Endodermal cell (in vitro differentiated cells): ENCODE data around the gene ECHS1. TPM values are rescaled to one million over a fixed set of nuclear protein-coding genes. Genes with fewer than 3 reads are reported as not detected.

Experiments used
- DNase-seq: peaks from one replicate; pipeline ENCODE4 v3.0.0-alpha.2; 2017
- H3K27ac ChIP-seq: 2 replicates; pipeline ENCODE4 v1.5.1; 2013; ENCODE audit warnings: mild to moderate bottlenecking, low read depth, low read length, moderate library complexity
- H3K27me3 ChIP-seq: 2 replicates; pipeline ENCODE4 v1.6.1; 2013; ENCODE audit warnings: mild to moderate bottlenecking, low read length, moderate library complexity; ENCODE audit not compliant: insufficient read depth, control insufficient read depth, poor library complexity, severe bottlenecking
- H3K36me3 ChIP-seq: 2 replicates; pipeline ENCODE4 v1.7.0; 2013; ENCODE audit warnings: mild to moderate bottlenecking, low read length, moderate library complexity; ENCODE audit not compliant: control insufficient read depth, insufficient read depth
- H3K4me1 ChIP-seq: one replicate; pipeline ENCODE4 v1.7.0; 2013; ENCODE audit warnings: low read length; ENCODE audit not compliant: control insufficient read depth, insufficient read depth
- H3K4me3 ChIP-seq: 2 replicates; pipeline ENCODE4 v1.5.1; 2013; ENCODE audit warnings: mild to moderate bottlenecking, low read length, moderate library complexity
- H3K9ac ChIP-seq: 2 replicates; pipeline ENCODE4 v1.6.1; 2013; ENCODE audit warnings: mild to moderate bottlenecking, low read length, moderate library complexity; ENCODE audit not compliant: poor library complexity, severe bottlenecking; ENCODE audit errors: extremely low read depth
- H3K9me3 ChIP-seq: 2 replicates; pipeline ENCODE4 v1.6.1; 2013; ENCODE audit warnings: mild to moderate bottlenecking, low read length, moderate library complexity; ENCODE audit not compliant: control insufficient read depth
- H3K27ac Mint-ChIP-seq: 2 replicates; pipeline ENCODE4 v1.8.0; 2020; ENCODE audit warnings: mixed read lengths
- H3K27me3 Mint-ChIP-seq: 2 replicates; pipeline ENCODE4 v1.8.0; 2021; ENCODE audit warnings: mild to moderate bottlenecking, mixed read lengths; ENCODE audit not compliant: insufficient read depth
- H3K36me3 Mint-ChIP-seq: 2 replicates; pipeline ENCODE4 v1.8.0; 2020; ENCODE audit warnings: low read depth, mixed read lengths
- H3K4me1 Mint-ChIP-seq: 2 replicates; pipeline ENCODE4 v1.8.0; 2020; ENCODE audit warnings: mixed read lengths
- H3K4me3 Mint-ChIP-seq: 2 replicates; pipeline ENCODE4 v1.8.0; 2020; ENCODE audit warnings: mild to moderate bottlenecking, moderate library complexity, mixed read lengths
- H3K9me3 Mint-ChIP-seq: 2 replicates; pipeline ENCODE4 v1.8.0; 2020; ENCODE audit warnings: mild to moderate bottlenecking, mixed read lengths
- WGBS, 2 experiments: methylation state at CpG; one replicate each; pipeline versions ENCODE4 v1.1.5 to v1.1.7; 2013; ENCODE audit warnings: missing lambda C conversion rate in 2 of 2, mixed read lengths in 1 of 2; ENCODE audit not compliant: insufficient coverage in 1 of 2, insufficient read length in 1 of 2; 5-methylcytosine and 5-hydroxymethylcytosine counted together
- total RNA-seq, 2 donors: library from RNA; stranded (reverse); fragmentation: NEBNext Ultra II Directional in 1 of 2; extraction: Animal tissue kit (Norgen Biotek cat#: 25700) in 1 of 2; gene quantifications; 2 replicates in 1 of 2; 3 replicates in 1 of 2; pipeline ENCODE4 v1.2.1, GENCODE V29; 2021
- TF ChIP-seq, protein P1 (sequence below): fragments of 200-600 bp; sonication (generic); conservative IDR thresholded peaks from 2 replicates; pipeline ENCODE4 v1.5.0; 2021; ENCODE audit warnings: antibody characterized with exemption, mild to moderate bottlenecking

Gene ECHS1
- total RNA-seq, 2 donors from 2014 or later: 92.3 to 102 TPM

DNA sequence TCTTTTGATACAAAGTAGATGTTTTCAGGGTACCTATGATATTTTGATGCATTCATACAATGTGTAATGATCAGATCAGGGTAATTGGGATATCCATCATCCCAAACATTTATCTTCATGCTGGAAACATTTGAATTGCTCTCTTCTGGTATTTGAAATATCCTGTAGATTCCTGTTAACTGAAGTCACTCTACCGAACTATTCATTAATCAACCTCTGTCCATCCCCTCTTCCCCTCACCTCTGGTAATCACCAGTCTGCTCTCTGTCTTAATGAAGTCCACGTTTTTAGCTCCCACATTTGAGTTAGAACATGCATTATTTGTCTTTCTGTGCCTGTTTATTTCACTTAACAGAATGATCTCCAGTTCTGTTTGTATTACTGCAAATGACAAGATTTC, 32.1 kb upstream of the ECHS1 start:
- no peak overlapping the region for H3K4me3 Mint-ChIP-seq
- H3K27ac ChIP-seq: no peak overlapping the region

DNA sequence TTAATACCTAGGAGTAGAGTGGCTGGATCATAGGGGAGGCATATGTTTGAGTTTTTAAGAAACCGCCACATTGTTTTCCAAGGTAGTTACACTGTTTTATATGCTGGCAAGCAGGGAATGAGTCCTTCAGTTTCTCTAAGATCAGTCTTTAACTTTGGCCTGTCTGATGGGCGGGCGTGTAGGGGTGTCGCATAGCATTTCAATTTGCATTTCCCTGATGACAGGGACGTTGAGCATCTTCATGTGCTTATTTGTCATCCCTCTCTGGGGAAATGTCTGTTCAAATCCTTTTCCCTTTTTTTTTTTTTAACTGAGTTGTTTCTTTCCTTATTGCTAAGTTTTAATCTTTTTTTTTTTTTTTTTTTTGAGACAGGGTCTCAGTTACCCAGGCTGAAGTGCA, 30.6 kb upstream of the ECHS1 start:
- peaks cover 13% of the 10 kb centered on the region for H3K9me3 Mint-ChIP-seq
- H3K27ac ChIP-seq: no peak overlapping the region

More for the DNA sequence above, 32.1 kb upstream of the ECHS1 start:
- Mint-ChIP-seq H3K4me1 (no peaks in the 10 kb centered on the region), H3K27me3 (no peaks in the 10 kb centered on the region), H3K27ac (no peak overlapping the region), H3K9me3 (peaks cover 24% of the 10 kb centered on the region), H3K36me3 (peaks cover 84% of the 10 kb centered on the region)
- Histone ChIP-seq H3K27me3 (no peaks in the 10 kb centered on the region), H3K36me3 (peaks cover 83% of the 10 kb centered on the region), H3K4me1 (no peaks in the 10 kb centered on the region), H3K9me3 (peaks cover 26% of the 10 kb centered on the region), H3K9ac (no peak overlapping the region), H3K4me3 (no peak overlapping the region)
- DNase-seq: no peak
- 91 to 93% methylated on average over 2 of the region's 2 CpGs for WGBS, 2 experiments
- TF ChIP-seq, protein P1, sequence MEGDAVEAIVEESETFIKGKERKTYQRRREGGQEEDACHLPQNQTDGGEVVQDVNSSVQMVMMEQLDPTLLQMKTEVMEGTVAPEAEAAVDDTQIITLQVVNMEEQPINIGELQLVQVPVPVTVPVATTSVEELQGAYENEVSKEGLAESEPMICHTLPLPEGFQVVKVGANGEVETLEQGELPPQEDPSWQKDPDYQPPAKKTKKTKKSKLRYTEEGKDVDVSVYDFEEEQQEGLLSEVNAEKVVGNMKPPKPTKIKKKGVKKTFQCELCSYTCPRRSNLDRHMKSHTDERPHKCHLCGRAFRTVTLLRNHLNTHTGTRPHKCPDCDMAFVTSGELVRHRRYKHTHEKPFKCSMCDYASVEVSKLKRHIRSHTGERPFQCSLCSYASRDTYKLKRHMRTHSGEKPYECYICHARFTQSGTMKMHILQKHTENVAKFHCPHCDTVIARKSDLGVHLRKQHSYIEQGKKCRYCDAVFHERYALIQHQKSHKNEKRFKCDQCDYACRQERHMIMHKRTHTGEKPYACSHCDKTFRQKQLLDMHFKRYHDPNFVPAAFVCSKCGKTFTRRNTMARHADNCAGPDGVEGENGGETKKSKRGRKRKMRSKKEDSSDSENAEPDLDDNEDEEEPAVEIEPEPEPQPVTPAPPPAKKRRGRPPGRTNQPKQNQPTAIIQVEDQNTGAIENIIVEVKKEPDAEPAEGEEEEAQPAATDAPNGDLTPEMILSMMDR: no peak

DNA sequence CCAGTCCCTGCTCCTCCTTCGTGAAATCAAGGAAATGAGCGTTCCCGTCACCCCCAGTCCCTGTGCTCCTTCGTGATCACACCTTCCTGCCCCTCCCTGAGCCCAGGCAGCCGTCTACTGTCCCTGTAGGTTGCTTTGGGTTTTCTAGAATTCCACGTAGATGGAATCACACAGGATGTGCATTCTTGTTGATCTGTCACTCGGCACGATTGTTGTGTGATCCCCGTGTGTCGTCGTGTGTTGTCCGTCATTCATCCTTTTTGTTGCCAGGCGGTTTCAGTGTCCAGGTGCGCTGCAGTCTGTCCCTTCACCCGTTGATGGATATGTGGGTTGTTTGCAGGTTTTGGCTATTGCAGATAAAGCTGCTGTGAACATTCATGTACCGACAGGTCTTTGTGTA, 30.2 kb upstream of the ECHS1 start:
- H3K9me3 Mint-ChIP-seq: peaks cover 8% of the 10 kb centered on the region
- Histone ChIP-seq H3K36me3 (peaks cover 82% of the 10 kb centered on the region), H3K4me1 (no peaks in the 10 kb centered on the region), H3K4me3 (no peak overlapping the region), H3K27ac (no peak overlapping the region), H3K9me3 (peaks cover 7% of the 10 kb centered on the region), H3K9ac (no peak overlapping the region), H3K27me3 (no peaks in the 10 kb centered on the region)
- TF ChIP-seq, protein P1: no peak
- H3K27ac Mint-ChIP-seq: no peak overlapping the region
- H3K36me3 Mint-ChIP-seq: peaks cover 82% of the 10 kb centered on the region
- no peaks in the 10 kb centered on the region for H3K27me3 Mint-ChIP-seq
- 88 to 100% methylated on average over 8 to 16 of the region's 16 CpGs for WGBS, 2 experiments
- no peaks in the 10 kb centered on the region for H3K4me1 Mint-ChIP-seq
- DNase-seq: no peak
- H3K4me3 Mint-ChIP-seq: no peak overlapping the region

More for the DNA sequence above, 30.6 kb upstream of the ECHS1 start:
- Histone ChIP-seq H3K27me3 (no peaks in the 10 kb centered on the region), H3K9me3 (peaks cover 11% of the 10 kb centered on the region), H3K9ac (no peak overlapping the region), H3K36me3 (peaks cover 82% of the 10 kb centered on the region), H3K4me3 (no peak overlapping the region), H3K4me1 (no peaks in the 10 kb centered on the region)
- no peaks in the 10 kb centered on the region for H3K27me3 Mint-ChIP-seq
- TF ChIP-seq, protein P1: no peak
- no peak overlapping the region for H3K4me3 Mint-ChIP-seq
- no peaks in the 10 kb centered on the region for H3K4me1 Mint-ChIP-seq
- no peak overlapping the region for H3K27ac Mint-ChIP-seq
- H3K36me3 Mint-ChIP-seq: peaks cover 82% of the 10 kb centered on the region
- no peak for DNase-seq
- 94 to 100% methylated on average over 5 of the region's 5 CpGs for WGBS, 2 experiments
